Omental fat pad (tissue), 4 donors: ENCODE results near the gene E2F2. TPM values are rescaled to one million over a fixed set of nuclear protein-coding genes. Genes with fewer than 3 reads are reported as not detected.

Experiments
- ATAC-seq: fragments of 150-250 bp; one replicate; pipeline ENCODE4 v1.9.1; 2016; ENCODE audit warnings: mild to moderate bottlenecking, moderate library complexity; ENCODE audit not compliant: low FRiP score
- DNase-seq: peaks from one replicate; pipeline ENCODE4 v3.0.0-alpha.2; 2019; ENCODE audit warnings: low spot score
- total RNA-seq, 4 donors: library from RNA; depleted of rRNA; stranded (reverse); fragments of >200 nt; gene quantifications; one replicate each; pipeline ENCODE4 v1.1.0, GENCODE V29; 2016
- TF ChIP-seq, protein P1 (sequence below), 3 donors: fragments of 450-650 bp; IDR thresholded peaks; one replicate each; pipeline ENCODE4 v1.5.1; 2016 to 2017; ENCODE audit warnings: antibody characterized with exemption in 3 of 3, mild to moderate bottlenecking in 3 of 3, moderate library complexity in 2 of 3

The E2F2 gene
- total RNA-seq, 4 donors from 2014 or later = 0.31 to 1.5 (median 0.46) TPM

DNA sequence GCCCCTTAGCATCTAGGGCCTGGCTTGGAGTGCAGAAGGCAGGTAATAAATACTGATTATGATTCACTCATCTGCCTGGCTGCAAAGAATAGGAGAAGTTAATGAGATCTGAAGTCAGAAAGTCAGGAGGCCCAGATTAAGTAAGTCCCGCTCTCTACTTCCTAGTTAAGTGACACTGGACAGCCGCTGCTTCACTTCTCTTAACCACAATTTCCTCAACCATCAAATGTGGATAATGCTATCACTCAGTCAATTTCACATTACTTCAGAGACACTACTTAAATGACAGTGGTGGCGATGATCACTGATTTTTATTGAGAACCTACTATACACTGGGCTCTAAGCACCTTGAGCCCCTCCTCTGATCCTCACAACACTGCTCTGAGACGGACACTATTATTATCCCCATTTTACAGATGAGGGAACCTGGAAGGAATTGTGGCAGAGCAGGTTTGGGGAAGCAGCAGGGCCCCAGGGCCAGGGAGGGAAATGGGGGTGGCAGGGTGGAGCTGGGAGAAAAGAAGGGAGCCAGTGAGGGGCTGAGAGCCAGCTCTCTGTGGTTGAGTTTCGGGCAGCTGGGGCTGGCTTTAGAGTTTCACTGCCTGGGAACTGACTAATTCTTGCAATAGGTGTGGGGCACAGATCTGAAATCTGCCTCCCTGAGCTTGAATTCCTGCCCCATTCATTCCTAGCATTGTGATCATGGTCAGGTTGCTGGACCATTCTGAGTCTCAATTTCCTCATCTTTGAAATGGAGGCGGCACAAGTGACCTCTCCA, 2.4 kb upstream of the E2F2 start:
- ATAC-seq (no peak), DNase-seq (no peak)

DNA sequence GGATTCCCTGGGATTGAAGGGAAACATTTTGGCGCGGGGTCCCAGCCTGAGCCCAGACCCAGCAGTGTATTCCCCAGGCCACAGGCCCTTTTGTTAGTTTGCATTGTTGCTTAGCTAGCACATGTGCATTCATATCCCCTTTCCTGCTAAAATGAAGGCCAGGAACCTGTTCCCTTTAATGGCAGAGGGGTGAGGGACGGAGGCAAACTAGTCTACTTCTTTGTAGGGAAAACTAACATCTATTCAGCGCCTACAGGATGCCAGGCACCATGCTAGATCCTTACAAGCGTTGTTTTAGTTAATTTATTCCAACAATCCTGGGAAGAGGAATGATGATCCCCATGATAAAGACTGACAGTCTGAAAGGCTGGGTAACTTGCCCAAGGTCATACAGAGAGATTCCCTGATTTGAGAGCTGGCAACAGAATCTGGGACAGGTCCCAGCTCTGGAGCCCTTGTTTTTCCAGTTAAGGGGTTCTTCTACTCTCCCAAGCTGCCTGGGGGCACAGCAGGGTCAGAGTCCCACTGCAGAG, 595 bp upstream of the E2F2 start:
- ATAC-seq (no peak), DNase-seq (no peak)
- TF ChIP-seq, protein P1, sequence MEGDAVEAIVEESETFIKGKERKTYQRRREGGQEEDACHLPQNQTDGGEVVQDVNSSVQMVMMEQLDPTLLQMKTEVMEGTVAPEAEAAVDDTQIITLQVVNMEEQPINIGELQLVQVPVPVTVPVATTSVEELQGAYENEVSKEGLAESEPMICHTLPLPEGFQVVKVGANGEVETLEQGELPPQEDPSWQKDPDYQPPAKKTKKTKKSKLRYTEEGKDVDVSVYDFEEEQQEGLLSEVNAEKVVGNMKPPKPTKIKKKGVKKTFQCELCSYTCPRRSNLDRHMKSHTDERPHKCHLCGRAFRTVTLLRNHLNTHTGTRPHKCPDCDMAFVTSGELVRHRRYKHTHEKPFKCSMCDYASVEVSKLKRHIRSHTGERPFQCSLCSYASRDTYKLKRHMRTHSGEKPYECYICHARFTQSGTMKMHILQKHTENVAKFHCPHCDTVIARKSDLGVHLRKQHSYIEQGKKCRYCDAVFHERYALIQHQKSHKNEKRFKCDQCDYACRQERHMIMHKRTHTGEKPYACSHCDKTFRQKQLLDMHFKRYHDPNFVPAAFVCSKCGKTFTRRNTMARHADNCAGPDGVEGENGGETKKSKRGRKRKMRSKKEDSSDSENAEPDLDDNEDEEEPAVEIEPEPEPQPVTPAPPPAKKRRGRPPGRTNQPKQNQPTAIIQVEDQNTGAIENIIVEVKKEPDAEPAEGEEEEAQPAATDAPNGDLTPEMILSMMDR (IDR thresholded peaks at IDR 0.05) = no peak

More for the DNA sequence above, 2.4 kb upstream of the E2F2 start:
- TF ChIP-seq, protein P1 (IDR thresholded peaks at IDR 0.05) = no peak

DNA sequence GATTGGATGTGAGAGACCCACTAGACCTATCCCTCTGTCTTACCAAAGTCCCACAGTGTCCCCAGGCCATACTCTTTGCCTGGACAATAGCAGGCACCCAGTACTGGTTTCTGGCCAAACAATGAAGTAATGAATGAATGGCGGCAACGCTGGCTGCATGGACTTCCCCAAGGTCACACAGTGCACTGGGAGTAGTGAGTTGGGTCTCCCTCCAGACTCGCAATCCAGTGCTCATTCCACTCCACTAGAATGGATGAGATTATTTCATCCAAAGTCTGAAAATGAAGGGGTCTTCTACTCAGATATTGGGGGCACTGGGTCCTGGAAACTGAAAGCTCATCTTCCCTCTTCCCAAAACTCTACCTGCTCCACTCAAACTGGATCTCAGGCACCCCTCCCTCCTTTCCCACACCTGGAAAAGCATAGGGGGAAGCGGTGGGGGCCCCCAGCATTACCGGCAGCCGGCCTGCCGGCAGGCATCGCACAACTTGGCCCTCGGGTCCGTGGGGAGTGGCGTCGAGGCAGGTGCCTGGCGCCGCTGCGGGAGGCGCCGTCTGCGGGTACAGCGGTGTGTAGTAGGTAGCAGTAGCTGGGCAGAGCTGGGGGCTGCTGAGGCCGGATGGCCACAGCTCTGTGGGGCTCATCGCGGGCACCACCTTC, 816 bp downstream of the E2F2 start:
- TF ChIP-seq, protein P1 (IDR thresholded peaks at IDR 0.05) = no peak
- no peak for DNase-seq
- no peak for ATAC-seq

DNA sequence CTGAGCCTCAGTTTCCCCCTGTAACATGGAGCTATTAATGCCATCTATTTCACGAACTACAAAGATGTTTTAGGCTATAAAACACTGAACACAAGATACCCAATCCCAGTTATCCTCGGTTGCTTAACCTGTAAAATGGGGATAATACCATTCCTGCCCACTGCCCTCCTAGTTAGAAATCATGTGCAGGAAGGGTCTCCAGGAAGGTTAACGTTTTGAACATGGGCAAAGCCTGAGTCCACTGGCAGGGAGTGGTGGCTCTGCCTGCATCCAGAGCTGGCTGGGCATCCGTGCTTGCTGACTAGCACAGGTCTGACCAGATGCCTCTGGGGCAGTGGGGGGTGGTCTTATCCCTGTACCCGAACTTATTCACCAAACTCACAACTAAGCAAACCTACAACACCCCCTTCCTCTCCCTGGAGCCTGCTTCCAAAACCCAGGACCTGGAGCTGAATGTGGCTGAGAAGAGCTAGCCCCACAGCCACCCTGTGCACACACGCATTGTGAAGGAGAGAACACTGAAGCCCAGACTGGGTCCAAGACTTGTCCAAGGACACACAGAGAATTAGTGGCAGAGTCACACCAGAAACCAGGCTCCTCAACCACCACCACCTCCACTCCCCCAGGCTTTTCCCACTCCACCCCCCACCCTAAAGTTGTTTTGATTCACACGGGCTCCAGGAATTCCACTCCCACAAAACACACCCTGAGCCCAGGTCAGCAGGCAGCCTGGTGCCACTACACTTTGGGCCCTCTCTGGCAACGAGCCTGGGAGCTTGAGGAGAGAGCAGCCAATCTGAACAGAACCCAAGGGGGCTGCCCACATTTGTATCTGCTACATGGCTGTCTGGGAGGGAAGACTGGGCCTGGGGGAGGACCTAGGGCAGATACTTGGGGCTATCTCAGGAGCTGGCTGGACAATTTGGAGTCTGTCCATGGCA, 1.6 kb downstream of the E2F2 start:
- TF ChIP-seq, protein P1 (IDR thresholded peaks at IDR 0.05) = no peak
- no peak for DNase-seq
- no peak for ATAC-seq

DNA sequence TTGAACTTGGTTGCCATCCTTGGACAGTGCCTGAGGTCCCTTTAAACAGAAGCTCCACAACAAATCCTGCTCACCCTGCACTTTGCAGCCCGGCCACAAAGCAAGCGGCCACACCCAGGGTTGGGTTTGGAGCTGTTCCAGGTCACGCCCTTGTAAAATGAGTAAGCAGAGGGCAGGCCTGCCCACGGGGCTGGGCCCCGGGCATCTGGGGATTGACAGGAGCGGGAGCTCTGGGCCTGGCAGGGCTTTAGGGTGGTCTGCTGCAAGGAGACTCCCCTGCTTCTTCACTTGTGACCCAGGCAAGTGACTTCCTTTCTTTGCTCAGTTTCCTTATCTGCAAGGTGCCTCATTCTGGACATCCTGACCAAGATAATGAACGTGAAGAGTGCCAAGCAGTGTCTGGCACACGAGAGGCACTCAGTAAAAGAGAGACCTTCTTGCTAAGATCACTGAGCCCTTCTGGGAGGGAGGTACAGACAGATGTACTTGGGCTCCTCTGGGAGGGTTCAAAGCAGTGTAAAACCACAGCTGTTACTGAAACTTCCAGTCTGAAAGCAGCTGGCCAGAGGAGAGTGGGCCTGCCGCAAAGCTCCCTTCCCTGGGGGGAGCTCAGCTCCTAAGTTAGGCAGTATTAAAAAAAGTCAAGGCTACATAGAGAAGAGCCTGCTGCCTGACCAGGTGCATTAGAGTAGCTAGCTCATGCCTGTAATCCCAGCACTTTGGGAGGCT, 2.6 kb downstream of the E2F2 start:
- peak; percentile 80 for DNase-seq
- ATAC-seq = peak; percentile 73
- TF ChIP-seq, protein P1 (IDR thresholded peaks at IDR 0.05) = no peak

DNA sequence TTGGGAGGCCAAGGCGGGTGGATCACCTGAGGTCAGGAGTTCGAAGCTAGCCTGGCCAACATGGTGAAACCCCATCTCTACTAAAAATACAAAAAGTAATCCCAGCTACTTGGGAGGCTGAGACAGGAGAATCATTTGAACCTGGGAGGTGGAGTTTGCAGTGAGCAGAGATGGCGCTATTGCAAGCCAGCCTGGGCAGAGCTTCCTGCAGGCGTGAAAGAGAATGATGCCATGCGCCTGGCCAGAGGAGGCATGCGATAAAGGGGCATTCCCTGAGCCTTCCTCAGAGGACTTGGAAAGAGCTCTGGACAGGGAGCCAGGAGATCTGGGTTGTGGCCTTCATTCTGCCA, 3.2 kb downstream of the E2F2 start:
- DNase-seq (no peak), ATAC-seq (no peak)
- TF ChIP-seq, protein P1 (IDR thresholded peaks at IDR 0.05) = no peak
